ENCODE measurements around the gene NIT2.
"Not testable (repeated sequence)": the region's sequence is repeated elsewhere in the genome, so short reads cannot be mapped to it uniquely, and the experiment has no call there.

NIT2 gene

GRCh38 chr3:100334488-100335351 lies at the start of gene NIT2:
NIT2 (plus strand) TSS chr3:100334757; CDS start chr3:100334792, 35 bp downstream.
- peak; percentile 74 to 87 (median 75) for DNase-seq

GRCh38 chr3:100288288-100288894 lies 46.2 kb upstream of the NIT2 start:
- no peak for DNase-seq

GRCh38 chr3:100289339-100289738 lies 45.2 kb upstream of the NIT2 start:
- DNase-seq: peak; percentile 29 to 40 (median 33)

GRCh38 chr3:100295089-100295488 lies 39.5 kb upstream of the NIT2 start:
- DNase-seq: peak in 1 of 3 donors; percentile 15

- peak in 1 of 3 donors; percentile 20 for DNase-seq
Measured at GRCh38 chr3:100297784-100298183, 36.8 kb upstream of the NIT2 start.

- DNase-seq: peak; percentile 48 to 80 (median 79)
Measured at GRCh38 chr3:100299016-100299415, 35.5 kb upstream of the NIT2 start.

- peak in 1 of 3 donors; percentile 15 for DNase-seq
Measured at GRCh38 chr3:100306695-100307094, 27.9 kb upstream of the NIT2 start.

GRCh38 chr3:100310355-100310965 lies 24.1 kb upstream of the NIT2 start:
- DNase-seq: no peak

- peak in 1 of 3 donors; percentile 12 for DNase-seq
Measured at GRCh38 chr3:100311011-100311410, 23.5 kb upstream of the NIT2 start.

GRCh38 chr3:100316641-100317069 lies 17.9 kb upstream of the NIT2 start:
- DNase-seq: peak; percentile 62 to 76 (median 68)

- no peak for DNase-seq
Measured at GRCh38 chr3:100317912-100318311, 16.6 kb upstream of the NIT2 start.

- DNase-seq: no peak
Measured at GRCh38 chr3:100319951-100320350, 14.6 kb upstream of the NIT2 start.

GRCh38 chr3:100324044-100324443 lies 10.5 kb upstream of the NIT2 start:
- DNase-seq: no peak

- DNase-seq: no peak
Measured at GRCh38 chr3:100325827-100326226, 8.7 kb upstream of the NIT2 start.

- DNase-seq: not testable (repeated sequence)
Measured at GRCh38 chr3:100327377-100327776, 7.2 kb upstream of the NIT2 start.

- no peak for DNase-seq
Measured at GRCh38 chr3:100329800-100330489, 4.6 kb upstream of the NIT2 start.

- DNase-seq: no peak
Measured at GRCh38 chr3:100330651-100331050, 3.9 kb upstream of the NIT2 start.

GRCh38 chr3:100331660-100332059 lies 2.9 kb upstream of the NIT2 start:
- DNase-seq: no peak

GRCh38 chr3:100333051-100333450 lies 1.5 kb upstream of the NIT2 start:
- no peak for DNase-seq

- no peak for DNase-seq
Measured at GRCh38 chr3:100333970-100334487, 528 bp upstream of the NIT2 start.

GRCh38 chr3:100335434-100335833 lies 877 bp downstream of the NIT2 start:
- DNase-seq: peak; percentile 73 to 83 (median 78)

- not testable (repeated sequence) for DNase-seq
Measured at GRCh38 chr3:100336229-100336628, 1.7 kb downstream of the NIT2 start.

GRCh38 chr3:100338911-100339310 lies 4.4 kb downstream of the NIT2 start:
- DNase-seq: no peak
